SK-N-SH treated with all-trans-retinoic acid at 6 μM for 48 hours (cell line): ENCODE data around the gene PRSS56.

ENCODE experiments used
- ATAC-seq: fragments of 200-7000 bp; cut with Tn5 transposase; 3 replicates; pipeline ENCODE4 v1.9.1; 2020; ENCODE audit warnings: mild to moderate bottlenecking, moderate library complexity
- ARNTL ChIP-seq: fragments of 450-650 bp; formaldehyde crosslinking; IDR thresholded peaks from 2 replicates; pipeline ENCODE4 v1.5.0; 2020; ENCODE audit warnings: low read depth, mild to moderate bottlenecking, moderate library complexity, borderline replicate concordance
- BACH2 ChIP-seq: fragments of 250-450 bp; sonication (Bioruptor Pico); IDR thresholded peaks from 2 replicates; pipeline ENCODE4 v1.9.0; 2021; ENCODE audit warnings: mild to moderate bottlenecking, borderline replicate concordance
- CREB5 ChIP-seq: fragments of 250-450 bp; sonication (Bioruptor Pico); IDR thresholded peaks from 2 replicates; pipeline ENCODE4 v1.5.1; 2020; ENCODE audit warnings: low read depth, mild to moderate bottlenecking, moderate library complexity
- ESRRG ChIP-seq: fragments of 250-450 bp; sonication (Bioruptor Pico); IDR thresholded peaks from 2 replicates; pipeline ENCODE4 v1.6.1; 2021; ENCODE audit warnings: mild to moderate bottlenecking
- GLIS3 ChIP-seq: fragments of 250-450 bp; sonication (Bioruptor Pico); IDR thresholded peaks from 2 replicates; pipeline ENCODE4 v1.5.0; 2020; ENCODE audit warnings: mild to moderate bottlenecking, moderate library complexity
- ISL1 ChIP-seq: fragments of 250-450 bp; sonication (Bioruptor Pico); IDR thresholded peaks from 2 replicates; pipeline ENCODE4 v2.1.2; 2022; ENCODE audit warnings: mild to moderate bottlenecking, moderate library complexity
- OSR1 ChIP-seq: fragments of 250-450 bp; sonication (Bioruptor Pico); IDR thresholded peaks from 2 replicates; pipeline ENCODE4 v1.8.0; 2022; ENCODE audit warnings: moderate library complexity, mild to moderate bottlenecking, inconsistent platforms
- PPARA ChIP-seq: fragments of 250-450 bp; sonication (Bioruptor Pico); IDR thresholded peaks from 2 replicates; pipeline ENCODE4 v1.5.0; 2020; ENCODE audit warnings: mild to moderate bottlenecking, borderline replicate concordance
- RARB ChIP-seq: fragments of 250-450 bp; sonication (Bioruptor Pico); IDR thresholded peaks from 2 replicates; pipeline ENCODE4 v1.8.0; 2021; ENCODE audit warnings: mild to moderate bottlenecking, moderate library complexity
- SNAI2 ChIP-seq: fragments of 250-450 bp; sonication (Bioruptor Pico); IDR thresholded peaks from 2 replicates; pipeline ENCODE4 v1.5.0; 2020; ENCODE audit warnings: mild to moderate bottlenecking, moderate library complexity
- TCF4 ChIP-seq: fragments of 250-450 bp; sonication (Bioruptor Pico); IDR thresholded peaks from 2 replicates; pipeline ENCODE4 v1.8.0; 2021; ENCODE audit warnings: mild to moderate bottlenecking, moderate library complexity, borderline replicate concordance
- TOX ChIP-seq: fragments of 250-450 bp; sonication (Bioruptor Pico); IDR thresholded peaks from 2 replicates; pipeline ENCODE4 v1.8.0; 2021; ENCODE audit warnings: mild to moderate bottlenecking, moderate library complexity, borderline replicate concordance
- ZC3H10 ChIP-seq: fragments of 250-450 bp; sonication (Bioruptor Pico); IDR thresholded peaks from 2 replicates; pipeline ENCODE4 v1.5.1; 2021; ENCODE audit warnings: mild to moderate bottlenecking, moderate library complexity
- ZFP3 ChIP-seq: fragments of 250-450 bp; sonication (Bioruptor Pico); IDR thresholded peaks from 2 replicates; pipeline ENCODE4 v1.5.0; 2020; ENCODE audit warnings: mild to moderate bottlenecking, moderate library complexity
- ZFP30 ChIP-seq: fragments of 450-650 bp; formaldehyde crosslinking; IDR thresholded peaks from 2 replicates; pipeline ENCODE4 v1.5.0; 2022; ENCODE audit warnings: mild to moderate bottlenecking, moderate library complexity
- ZNF565 ChIP-seq: fragments of 450-650 bp; formaldehyde crosslinking; conservative IDR thresholded peaks from 2 replicates; pipeline ENCODE4 v1.5.0; 2020; ENCODE audit warnings: low read depth, mild to moderate bottlenecking, moderate library complexity
- ZNF8 ChIP-seq: fragments of 450-650 bp; formaldehyde crosslinking; IDR thresholded peaks from 2 replicates; pipeline ENCODE4 v1.5.0; 2020; ENCODE audit warnings: mild to moderate bottlenecking, moderate library complexity
- TF ChIP-seq, protein P1 (sequence below): fragments of 250-450 bp; sonication (Bioruptor Pico); IDR thresholded peaks from 2 replicates; pipeline ENCODE4 v1.5.1; 2021; ENCODE audit warnings: mild to moderate bottlenecking, moderate library complexity
- TF ChIP-seq, protein P2 (sequence below): fragments of 250-450 bp; sonication (Bioruptor Pico); IDR thresholded peaks from 2 replicates; pipeline ENCODE4 v1.8.0; 2021; ENCODE audit warnings: low read depth, mild to moderate bottlenecking, moderate library complexity, borderline replicate concordance
- TF ChIP-seq, protein P3 (sequence below): fragments of 250-450 bp; sonication (Bioruptor Pico); IDR thresholded peaks from 2 replicates; pipeline ENCODE4 v1.5.0; 2020; ENCODE audit warnings: mild to moderate bottlenecking, moderate library complexity

PRSS56 gene

DNA sequence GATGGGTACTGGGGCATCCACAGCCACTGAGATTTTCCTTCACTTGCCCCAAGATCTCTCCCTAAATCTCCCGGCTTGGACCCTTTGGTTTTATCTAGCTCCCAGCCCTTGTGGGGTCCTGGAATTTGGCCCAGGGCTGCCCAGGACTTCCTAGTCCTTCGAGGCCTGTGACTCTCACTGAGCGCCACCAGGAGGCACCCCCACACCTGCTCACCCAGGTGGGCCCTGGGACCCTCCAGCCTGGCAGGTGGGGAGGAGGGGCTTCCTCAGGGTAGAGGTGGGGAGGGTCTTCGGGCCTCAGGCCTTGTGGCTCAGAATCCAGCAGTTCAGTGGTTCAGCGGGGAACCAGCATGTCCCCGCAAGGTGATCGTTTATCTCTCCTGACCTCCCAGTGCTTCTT, 11.9 kb upstream of the PRSS56 start:
- no peak for TF ChIP-seq TOX (CRISPR knock-in tag)
- TF ChIP-seq PPARA = no peak
- TF ChIP-seq, protein P1, sequence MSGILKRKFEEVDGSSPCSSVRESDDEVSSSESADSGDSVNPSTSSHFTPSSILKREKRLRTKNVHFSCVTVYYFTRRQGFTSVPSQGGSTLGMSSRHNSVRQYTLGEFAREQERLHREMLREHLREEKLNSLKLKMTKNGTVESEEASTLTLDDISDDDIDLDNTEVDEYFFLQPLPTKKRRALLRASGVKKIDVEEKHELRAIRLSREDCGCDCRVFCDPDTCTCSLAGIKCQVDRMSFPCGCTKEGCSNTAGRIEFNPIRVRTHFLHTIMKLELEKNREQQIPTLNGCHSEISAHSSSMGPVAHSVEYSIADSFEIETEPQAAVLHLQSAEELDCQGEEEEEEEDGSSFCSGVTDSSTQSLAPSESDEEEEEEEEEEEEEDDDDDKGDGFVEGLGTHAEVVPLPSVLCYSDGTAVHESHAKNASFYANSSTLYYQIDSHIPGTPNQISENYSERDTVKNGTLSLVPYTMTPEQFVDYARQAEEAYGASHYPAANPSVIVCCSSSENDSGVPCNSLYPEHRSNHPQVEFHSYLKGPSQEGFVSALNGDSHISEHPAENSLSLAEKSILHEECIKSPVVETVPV (CRISPR knock-in tag) = no peak
- no peak for TF ChIP-seq ARNTL (CRISPR knock-in tag)
- no peak for TF ChIP-seq BACH2 (CRISPR knock-in tag)
- no peak for TF ChIP-seq SNAI2 (CRISPR knock-in tag)
- TF ChIP-seq ESRRG (CRISPR knock-in tag) = no peak
- no peak for TF ChIP-seq RARB (CRISPR knock-in tag)
- TF ChIP-seq ZFP3 (CRISPR knock-in tag) = no peak
- TF ChIP-seq ZNF8 (CRISPR knock-in tag) = no peak
- TF ChIP-seq ZNF565 (CRISPR knock-in tag) = no peak
- no peak for TF ChIP-seq ZC3H10 (CRISPR knock-in tag)
- no peak for TF ChIP-seq ZFP30 (CRISPR knock-in tag)
- no peak for TF ChIP-seq GLIS3
- TF ChIP-seq, protein P2, sequence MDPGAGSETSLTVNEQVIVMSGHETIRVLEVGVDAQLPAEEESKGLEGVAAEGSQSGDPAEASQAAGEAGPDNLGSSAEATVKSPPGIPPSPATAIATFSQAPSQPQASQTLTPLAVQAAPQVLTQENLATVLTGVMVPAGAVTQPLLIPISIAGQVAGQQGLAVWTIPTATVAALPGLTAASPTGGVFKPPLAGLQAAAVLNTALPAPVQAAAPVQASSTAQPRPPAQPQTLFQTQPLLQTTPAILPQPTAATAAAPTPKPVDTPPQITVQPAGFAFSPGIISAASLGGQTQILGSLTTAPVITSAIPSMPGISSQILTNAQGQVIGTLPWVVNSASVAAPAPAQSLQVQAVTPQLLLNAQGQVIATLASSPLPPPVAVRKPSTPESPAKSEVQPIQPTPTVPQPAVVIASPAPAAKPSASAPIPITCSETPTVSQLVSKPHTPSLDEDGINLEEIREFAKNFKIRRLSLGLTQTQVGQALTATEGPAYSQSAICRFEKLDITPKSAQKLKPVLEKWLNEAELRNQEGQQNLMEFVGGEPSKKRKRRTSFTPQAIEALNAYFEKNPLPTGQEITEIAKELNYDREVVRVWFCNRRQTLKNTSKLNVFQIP (CRISPR knock-in tag) = no peak
- TF ChIP-seq ISL1 (CRISPR knock-in tag) = no peak
- no peak for ATAC-seq

- no peak for ATAC-seq
- TF ChIP-seq, protein P3, sequence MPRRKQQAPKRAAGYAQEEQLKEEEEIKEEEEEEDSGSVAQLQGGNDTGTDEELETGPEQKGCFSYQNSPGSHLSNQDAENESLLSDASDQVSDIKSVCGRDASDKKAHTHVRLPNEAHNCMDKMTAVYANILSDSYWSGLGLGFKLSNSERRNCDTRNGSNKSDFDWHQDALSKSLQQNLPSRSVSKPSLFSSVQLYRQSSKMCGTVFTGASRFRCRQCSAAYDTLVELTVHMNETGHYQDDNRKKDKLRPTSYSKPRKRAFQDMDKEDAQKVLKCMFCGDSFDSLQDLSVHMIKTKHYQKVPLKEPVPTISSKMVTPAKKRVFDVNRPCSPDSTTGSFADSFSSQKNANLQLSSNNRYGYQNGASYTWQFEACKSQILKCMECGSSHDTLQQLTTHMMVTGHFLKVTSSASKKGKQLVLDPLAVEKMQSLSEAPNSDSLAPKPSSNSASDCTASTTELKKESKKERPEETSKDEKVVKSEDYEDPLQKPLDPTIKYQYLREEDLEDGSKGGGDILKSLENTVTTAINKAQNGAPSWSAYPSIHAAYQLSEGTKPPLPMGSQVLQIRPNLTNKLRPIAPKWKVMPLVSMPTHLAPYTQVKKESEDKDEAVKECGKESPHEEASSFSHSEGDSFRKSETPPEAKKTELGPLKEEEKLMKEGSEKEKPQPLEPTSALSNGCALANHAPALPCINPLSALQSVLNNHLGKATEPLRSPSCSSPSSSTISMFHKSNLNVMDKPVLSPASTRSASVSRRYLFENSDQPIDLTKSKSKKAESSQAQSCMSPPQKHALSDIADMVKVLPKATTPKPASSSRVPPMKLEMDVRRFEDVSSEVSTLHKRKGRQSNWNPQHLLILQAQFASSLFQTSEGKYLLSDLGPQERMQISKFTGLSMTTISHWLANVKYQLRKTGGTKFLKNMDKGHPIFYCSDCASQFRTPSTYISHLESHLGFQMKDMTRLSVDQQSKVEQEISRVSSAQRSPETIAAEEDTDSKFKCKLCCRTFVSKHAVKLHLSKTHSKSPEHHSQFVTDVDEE (CRISPR knock-in tag) = no peak
- TF ChIP-seq ZFP3 (CRISPR knock-in tag) (no peak), CREB5 (CRISPR knock-in tag) (no peak), TCF4 (CRISPR knock-in tag) (no peak), ISL1 (CRISPR knock-in tag) (no peak), RARB (CRISPR knock-in tag) (no peak), ZC3H10 (CRISPR knock-in tag) (no peak), ESRRG (CRISPR knock-in tag) (no peak), OSR1 (CRISPR knock-in tag) (no peak), BACH2 (CRISPR knock-in tag) (no peak), ZNF8 (CRISPR knock-in tag) (no peak), ARNTL (CRISPR knock-in tag) (no peak)
- TF ChIP-seq, protein P2 (CRISPR knock-in tag) = no peak
- TF ChIP-seq, protein P1 (CRISPR knock-in tag) = no peak
Observed at GRCh38 chr2:232511336-232511890, 8.8 kb upstream of the PRSS56 start.
